ENCODE measurements around the gene MKI67. TPM values are rescaled to one million over a fixed set of nuclear protein-coding genes. Genes with fewer than 3 reads are reported as not detected.

The MKI67 gene
- total and polyA plus RNA-seq, 7 experiments from 2014 or later = 0.05 to 219 (median 0.20) TPM

Other genes with a start within 250 kb of the MKI67 start
- not detected for gene CLRN3, start 233.5 kb downstream of the MKI67 start, total RNA-seq
- not detected for gene CLRN3, start 233.5 kb downstream of the MKI67 start, polyA plus RNA-seq
- 100 to 1,000 TPM in 1 of 5 experiments, 10 to 100 TPM in 4; 25.4 to 237 (median 29.1) TPM for gene PTPRE, start 219.3 kb downstream of the MKI67 start, total RNA-seq
- 1 to 10 TPM; 6.6 to 9.4 TPM for gene PTPRE, start 219.3 kb downstream of the MKI67 start, polyA plus RNA-seq